Mucosa of gallbladder (tissue), 1 donor: Measurements from ENCODE around the gene CRAT. TPM values are rescaled to one million over a fixed set of nuclear protein-coding genes. Genes with fewer than 3 reads are reported as not detected.

Experiments used
- DNase-seq: peaks from one replicate; pipeline ENCODE4 v3.0.0-alpha.2; 2020; ENCODE audit warnings: low spot score
- total RNA-seq: library from RNA; stranded (reverse); gene quantifications from one replicate; pipeline ENCODE4 v1.2.1, GENCODE V29; 2021
- donor health status: DM: no; HTN: no; CAD: no.

CRAT gene
- 83.8 TPM for total RNA-seq

DNA sequence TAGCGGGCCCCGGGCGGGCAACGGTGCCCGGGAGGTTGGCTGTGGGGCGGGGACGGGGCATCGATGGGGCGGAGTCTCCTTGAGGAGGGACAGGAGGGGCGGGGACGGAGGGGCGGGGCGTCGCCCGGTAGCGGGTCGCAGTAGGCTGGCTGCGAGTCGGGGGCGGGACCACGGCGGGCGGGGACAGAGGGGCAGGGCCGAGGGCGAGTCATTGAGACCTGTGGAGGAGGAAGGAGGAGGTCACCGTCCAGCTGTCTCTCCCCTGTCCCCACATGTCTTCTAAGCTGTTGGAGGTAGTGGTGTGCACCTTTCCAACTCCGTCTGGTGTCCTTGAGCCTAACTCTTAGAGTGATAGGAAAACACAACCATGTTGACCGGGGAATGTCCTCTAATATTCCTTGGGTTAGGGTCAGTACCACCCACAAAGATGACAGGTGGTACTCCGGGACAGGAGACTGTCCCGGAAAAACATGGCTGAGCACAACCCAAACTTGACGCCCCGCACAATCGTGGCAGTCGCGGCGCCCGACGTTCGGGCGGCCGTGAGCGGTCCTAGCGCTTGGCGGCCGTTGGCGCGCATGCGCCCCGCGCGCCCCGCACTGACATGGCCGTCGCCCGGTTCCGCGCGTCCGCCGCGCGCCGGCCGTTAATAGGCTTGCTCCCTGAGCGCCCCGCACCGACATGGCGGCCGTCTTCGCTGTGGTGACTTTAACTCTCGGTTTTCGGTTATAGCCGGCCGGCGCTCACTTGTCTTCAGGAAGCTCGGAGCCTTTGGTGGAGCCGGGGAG lies at the start of gene CRAT, which contains the start of gene PTPA:
TSS of gene CRAT (minus strand) at position 54 of the 788 bp plus-strand sequence. CDS start 284 bp downstream, outside the sequence.
TSS of gene PTPA (plus strand) at position 676 of the 788 bp plus-strand sequence. CDS start 186 bp downstream, outside the sequence.
- DNase-seq: peak; percentile 96

DNA sequence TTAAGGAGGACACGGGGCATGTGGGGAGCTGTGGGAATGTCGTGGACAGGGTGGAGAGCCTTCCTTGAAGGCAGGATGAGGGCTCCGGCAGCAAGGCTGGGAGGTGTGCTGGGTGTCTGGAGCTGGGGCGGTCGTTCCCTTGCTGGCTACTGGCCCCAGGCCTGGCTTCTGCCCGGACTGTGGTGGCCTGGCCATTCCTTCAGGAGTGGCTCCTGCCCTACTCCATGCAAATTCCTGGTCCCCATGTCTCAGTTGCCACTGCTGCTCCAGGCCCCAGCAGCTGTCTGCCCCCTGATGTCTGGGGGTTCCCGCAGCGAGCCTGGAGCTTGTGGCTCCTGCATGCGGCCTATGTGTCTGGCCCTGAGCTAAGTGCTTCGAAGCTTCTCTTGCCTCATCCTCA lies 45.6 kb upstream of the CRAT start:
- no peak for DNase-seq

DNA sequence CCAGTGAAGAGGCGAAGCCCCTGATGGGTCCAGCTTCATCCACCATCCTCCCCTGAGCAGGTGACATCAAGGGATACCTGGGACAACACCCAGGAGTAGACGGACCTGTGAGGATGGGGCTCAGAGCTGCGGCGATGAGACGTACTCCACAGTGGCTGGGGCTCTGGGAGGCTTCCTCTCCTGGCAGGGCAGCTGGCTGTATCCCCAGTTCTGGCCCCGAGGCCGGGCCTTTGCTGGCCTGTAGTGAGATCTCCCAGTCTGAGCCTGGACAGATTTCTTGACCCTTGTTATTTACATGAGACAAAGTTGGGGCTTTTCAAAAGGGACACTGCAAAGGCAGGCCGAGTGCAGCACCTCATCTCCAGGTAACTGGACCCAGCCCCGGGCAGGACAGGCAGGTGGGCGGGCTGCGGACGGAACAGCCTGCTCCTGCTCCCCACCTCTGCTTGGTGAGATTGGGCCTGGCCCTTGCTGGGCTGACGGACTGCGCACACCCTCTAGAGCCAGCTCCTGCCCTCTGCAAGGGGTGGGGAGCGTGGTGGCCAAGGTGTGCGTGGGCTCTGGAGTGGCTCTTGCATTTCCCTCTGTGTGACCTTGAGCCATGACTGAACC lies 44.4 kb upstream of the CRAT start:
- DNase-seq: no peak

DNA sequence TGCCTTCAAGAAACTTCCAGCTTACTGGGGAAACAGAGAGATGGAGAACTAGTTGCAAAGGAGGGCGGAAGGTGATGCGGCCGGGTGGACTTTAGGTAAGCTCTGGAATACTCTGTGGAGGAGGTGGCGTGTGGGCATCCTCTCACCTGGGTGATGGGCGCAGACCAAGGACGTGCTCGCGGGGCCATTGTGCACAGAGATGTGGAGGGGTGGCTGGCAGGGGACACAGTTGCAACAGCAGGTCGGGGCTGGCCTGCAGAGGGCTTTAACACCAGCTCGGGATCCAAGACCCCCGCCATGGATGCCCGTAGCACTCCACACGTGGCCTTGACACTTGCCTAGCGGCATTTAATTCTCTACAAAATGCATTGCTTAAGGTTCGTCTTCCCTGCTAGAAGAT lies 40.9 kb upstream of the CRAT start:
- DNase-seq: no peak

DNA sequence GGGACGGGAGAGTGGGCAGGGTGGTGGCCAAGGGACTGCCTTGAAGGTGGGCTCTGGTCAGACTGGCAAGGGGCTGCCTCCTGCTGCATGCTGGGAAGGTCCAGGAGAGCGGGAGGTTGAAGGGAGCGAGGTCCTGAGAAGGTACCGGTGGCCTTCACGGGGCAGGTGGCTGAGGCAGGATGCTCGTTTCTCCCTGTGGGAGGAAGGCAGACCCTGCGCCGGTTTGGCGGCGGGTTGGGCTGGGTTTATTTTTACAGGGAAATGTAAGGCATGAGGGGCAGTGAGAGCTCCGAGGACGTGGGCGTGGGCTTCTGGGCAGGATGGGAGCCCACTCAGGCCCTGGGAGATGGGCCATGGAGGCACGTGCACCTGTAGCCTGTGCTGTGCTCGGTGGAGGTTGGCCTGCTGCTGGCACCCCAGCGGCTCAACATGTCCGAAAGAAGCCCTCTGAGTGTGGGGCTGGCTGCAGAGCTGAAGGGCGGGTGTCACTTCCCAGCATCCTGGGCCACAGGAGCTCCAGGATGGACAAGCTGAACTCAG lies 40.1 kb upstream of the CRAT start:
- no peak for DNase-seq

DNA sequence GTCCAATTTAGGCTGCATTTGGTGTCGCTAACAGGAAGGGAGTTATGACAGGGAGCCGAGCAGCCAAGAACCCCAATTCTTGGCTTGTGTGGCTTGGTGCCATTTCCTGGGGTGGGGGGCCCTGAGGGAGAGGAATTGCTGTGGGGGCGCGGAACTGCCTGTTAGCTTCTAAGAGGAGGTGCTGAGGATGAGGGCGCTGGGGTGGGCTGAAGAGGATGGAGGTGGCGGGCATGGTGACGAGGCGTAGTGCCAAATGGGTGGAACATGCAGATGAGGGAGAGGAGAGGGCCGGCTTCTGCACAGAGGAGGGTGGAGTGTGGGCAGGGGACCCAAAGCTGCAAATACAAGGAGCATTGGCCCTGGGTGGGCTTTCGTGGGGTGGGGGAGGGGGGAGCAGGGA lies 39.5 kb upstream of the CRAT start:
- DNase-seq: no peak

DNA sequence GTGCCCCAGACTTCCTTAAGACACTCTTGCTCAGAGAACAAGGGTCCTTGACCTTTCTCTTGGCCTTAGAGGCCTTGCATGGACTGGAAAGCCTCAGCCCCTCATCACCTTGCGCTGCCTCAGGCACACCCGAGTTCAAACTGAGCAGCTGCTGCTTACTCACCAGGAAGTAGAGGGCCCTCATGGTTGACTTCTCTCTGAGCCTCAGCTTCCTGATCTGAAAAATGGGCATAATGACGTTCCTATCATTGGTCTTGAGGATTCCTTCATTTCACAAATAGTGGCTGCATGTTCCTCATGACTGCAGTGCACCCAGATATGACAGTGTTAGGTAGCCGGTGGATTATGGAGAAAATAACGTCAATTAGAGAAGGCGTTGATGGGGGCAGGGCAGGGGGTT lies 38.8 kb upstream of the CRAT start:
- no peak for DNase-seq

DNA sequence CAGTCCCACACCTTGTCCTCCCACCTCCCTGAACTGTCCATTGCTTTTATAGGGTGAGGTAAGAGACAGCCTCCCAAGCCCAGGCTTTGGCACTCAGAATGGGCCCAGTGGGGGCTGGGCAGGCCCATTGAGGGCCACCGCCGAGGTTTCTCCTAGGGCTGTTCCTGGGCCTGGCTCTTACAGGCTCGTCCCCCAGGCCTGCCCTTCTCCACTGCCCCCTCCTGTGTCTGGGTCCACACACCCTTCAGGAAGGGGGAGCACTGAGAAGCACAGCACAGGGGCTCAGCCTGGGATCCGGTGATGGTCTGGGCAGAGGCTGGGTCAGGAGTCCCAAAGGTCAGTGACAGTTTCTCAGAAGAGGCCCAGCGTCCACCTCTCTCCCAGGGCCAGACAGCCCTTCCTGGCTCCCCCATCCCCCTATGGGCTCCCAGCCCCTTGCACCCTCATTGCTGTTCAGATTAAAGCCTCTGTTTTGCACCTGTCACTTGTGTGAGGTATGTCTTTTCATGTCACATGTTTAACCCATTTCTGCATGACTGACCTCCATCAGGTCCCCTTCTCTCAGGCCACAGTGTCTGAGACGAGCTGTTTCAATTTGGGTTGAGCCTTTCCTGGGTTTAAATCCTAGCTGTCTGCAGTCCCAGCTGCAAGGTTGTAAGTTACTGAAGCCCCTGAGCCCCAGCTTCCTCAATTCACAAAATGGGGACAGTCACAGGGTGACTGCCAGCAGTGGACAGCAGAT lies 38.0 kb upstream of the CRAT start:
- DNase-seq: no peak

DNA sequence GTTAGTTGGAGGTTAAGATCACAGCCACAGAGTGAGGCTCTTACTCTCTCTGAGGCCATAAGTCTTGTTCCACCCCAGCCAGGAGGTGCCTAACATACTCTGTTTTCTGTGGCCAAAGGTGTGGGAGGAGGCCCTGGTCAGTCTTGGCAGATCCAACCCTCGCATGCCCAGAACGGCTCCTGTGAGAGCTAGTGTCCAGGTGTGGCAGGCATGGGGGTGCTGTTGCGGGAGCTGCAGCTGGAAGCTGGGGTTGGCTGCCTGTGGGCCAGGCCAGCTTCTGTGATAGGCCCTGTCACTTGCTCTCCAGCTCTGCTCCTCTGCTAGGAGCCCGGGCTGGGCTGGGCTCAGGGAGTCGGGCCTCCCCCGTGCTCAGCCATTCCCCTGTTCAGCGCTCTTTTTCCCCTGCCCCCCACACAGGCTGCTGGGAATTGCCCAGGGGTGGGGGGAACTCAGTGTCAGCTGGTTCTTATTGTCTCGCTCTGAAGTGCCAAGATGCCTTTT lies 35.9 kb upstream of the CRAT start:
- DNase-seq: no peak

DNA sequence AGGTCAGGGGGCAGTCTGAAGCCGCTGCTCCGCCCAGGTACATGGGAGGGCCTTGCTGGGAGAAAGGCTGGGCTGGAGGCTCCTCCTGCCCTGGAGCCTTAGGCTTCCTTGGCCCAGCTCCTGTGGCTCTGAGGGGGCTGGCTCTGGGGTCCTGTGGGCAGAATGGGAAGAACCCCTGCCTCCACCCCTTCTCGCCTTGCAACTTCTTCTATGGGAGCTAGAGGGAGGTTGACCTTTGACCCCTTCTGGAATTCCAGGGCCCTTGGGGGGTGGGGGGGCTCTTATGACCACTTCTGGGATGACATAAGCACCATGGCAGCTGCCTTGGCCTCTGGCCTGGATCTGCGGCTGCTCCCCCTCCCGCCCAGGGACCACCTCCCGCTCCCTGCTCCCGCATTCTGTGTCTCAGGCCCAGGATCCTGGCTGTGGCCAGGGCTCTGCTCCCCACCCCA lies 35.3 kb upstream of the CRAT start:
- DNase-seq: no peak

DNA sequence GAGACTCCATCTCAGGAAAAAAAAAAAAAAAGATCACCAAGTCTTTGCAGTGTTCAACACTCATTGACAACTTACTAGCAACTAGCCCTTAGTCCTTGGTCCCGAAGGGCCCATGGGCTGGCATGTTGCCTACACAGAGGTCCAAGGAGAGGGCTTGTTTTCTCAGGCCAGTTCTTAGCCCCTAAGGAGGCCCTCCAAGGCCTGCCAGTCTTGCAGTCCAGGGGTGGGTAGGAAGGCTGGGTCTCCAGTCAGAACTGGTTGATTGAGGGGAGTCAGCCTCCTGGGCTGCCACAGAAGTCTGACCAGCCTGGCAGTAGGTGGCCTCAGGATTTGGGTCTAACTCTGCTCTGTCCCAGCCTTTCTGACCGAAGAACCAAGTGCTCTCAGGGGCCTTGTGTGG lies 34.7 kb upstream of the CRAT start:
- no peak for DNase-seq

DNA sequence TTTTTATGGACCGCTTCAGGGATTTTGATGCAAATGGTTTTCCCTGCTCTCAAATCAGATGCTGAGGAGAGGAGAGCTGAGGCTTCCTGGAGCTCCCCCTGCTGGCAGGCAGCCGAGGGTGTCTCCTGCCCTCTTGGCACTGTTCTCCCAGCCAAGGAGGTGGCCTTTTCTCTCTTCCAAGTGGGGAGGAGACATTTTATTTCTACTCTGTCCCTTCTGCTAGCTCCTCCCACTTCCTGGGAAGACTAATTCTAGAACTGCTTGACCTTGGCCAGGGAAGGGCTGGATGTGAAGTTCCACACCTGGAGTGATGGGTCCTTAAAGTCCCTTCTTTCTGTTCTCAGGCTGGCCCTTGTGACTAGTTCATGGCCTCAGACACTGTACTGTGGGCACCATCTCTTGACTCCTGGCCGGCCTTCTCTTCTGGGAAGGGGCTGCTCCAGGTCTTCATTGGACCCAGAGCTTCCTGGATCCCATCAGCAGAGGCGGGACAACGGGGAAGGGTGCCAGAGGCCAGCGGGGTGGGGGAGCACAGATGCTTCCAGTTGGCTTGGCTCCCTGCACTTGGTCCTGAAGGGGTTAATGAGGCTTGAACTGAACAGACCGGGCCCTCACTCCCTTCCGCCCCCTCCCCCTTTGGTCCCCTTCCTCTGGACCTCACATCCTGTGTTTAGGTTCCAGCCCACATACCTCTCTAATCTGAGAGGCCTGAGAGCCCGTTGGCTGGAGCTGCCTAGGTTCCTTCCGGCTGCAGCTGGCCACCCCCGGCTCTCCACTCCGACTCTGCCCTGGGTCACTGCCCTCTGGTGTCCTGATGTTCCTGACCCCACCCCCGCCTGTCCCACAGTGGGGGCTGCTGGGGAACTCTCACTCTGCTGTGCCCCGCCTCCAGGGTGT lies 32.7 kb upstream of the CRAT start:
- peak; percentile 92 for DNase-seq

DNA sequence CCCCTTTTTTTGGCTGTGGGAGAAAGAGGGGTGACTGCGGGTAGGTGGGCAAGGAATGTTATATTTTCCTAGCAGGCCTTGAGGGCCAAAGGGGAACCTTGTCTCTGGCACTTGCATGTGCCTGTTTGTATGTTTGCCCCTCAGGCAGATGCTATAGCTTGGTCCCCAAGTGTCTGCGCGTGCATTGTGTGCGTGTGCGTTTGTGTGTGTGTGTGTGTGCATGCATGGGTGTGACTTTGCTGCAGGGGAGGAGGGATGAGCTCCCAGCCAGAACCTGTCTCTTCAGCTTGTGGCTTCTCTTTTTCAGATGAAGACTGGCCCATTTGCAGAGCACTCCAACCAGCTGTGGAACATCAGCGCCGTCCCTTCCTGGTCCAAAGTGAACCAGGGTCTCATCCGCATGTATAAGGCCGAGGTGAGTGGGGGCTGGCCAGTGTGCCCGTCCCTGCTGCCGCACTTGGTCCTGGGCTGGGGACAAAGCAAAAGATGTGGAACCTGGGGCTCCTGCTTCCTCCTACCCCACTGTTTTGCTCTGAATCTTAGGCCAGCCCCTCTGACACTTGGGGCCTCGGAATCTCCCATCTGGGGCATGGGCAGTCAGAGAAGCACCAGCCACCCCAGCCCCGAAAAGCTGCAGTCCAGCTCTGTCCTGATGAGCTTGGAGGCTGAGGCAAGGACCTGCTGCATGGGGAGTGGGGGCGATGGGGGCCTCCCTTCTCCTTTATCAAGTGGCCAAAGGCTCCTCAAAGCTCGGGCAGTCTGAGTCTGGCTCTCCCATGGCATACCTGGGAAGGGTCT lies 31.7 kb upstream of the CRAT start:
- no peak for DNase-seq

DNA sequence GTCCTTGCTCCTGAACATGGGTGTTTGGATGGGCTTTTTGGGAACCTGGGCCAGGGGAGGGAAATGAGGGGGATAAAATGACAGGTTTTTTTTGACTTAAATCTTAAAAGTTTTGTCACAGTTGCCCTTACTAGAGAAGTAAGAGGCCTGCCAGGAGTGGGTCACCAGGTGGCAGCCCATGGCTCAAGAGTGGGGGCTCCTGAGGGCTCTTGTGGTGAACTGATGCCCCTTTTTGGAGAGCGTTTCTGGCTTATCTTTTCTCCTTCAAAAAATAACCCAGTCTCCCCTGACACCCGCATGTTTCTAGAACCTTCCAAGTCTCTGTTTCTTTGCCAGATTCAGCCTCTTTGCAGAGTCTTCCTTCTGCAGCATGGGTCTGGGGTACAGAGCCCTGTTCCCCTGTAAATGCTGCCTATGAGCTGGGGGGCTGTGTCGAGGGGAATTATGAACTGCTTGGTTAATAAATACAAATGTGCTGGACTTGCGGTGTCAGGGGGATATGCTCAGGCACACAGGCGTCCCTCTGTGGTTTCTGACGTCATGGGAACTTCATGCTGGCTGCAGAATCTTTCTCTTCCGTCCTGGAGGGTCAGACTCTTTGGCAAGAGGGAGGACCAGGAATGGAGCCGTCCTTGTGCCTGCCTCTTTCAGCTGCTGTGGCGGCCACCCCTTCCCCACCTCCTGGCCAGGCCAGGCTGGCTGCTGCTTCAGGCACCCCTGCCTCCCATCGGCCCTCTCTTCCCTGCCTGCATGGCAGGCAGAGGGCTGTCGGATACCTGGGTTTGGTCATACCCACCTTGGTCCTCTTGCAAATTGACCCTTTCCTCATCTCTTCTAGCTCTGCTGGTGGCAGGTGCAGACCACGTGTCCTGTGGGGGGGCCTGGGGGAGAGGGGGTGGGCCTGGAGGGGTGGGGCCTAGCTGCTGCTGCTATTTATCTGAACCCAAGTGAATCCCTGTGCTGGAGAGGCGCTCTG lies 30.8 kb upstream of the CRAT start:
- DNase-seq: peak; percentile 80

DNA sequence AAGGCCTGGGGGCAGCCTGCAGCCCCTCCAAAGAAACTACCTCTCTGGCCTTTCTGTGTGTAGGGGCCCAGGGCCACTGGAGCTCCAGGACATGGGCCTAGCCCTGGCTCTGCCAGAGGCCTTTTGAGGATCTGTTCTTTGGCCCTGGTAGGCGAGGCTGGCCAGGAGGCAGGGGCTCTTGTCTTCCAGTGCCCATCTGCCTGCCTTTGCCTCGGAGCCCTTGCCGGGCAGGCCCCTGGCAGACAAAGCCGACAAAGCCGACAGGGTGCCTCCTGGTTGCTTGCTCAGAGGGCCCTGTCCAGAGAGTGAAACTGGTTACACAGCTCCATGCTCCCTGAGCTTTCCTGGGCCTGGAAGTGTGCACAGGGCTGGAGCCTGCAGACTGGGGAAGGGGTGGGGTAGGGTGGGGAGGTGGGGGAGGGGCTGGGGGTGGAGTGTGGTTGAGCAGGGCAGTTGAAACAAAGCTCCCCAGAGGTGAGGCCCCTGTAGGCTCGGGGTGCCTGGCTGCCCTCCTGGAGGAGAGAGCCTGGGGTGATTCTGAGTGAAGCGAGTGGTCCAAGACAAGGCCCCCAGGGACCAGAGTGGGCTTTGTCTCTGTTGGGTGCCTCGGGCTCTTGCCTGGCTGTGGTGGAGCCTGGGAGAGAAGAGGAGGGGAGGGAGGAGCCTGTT lies 29.9 kb upstream of the CRAT start:
- no peak for DNase-seq

DNA sequence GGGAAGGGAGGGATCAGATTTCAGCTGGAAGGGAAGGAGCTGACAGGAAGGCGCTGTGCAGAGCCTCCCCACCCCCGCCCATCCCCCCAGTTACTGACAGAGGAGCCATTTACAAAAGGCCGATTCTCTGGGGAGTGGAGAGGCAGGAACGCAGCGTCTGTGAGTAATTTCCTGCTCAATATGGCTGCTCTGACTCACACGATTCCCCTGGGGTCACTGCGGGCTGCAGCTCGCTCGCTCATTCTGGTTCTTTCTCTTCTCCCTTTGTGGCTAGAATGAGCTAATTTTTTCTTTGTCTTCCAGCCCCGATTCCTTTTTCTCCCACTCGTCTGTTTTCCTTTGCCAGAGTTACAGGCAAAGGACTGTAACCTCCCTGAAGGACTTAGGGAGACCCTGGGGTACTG lies 29.4 kb upstream of the CRAT start:
- DNase-seq: peak; percentile 92

DNA sequence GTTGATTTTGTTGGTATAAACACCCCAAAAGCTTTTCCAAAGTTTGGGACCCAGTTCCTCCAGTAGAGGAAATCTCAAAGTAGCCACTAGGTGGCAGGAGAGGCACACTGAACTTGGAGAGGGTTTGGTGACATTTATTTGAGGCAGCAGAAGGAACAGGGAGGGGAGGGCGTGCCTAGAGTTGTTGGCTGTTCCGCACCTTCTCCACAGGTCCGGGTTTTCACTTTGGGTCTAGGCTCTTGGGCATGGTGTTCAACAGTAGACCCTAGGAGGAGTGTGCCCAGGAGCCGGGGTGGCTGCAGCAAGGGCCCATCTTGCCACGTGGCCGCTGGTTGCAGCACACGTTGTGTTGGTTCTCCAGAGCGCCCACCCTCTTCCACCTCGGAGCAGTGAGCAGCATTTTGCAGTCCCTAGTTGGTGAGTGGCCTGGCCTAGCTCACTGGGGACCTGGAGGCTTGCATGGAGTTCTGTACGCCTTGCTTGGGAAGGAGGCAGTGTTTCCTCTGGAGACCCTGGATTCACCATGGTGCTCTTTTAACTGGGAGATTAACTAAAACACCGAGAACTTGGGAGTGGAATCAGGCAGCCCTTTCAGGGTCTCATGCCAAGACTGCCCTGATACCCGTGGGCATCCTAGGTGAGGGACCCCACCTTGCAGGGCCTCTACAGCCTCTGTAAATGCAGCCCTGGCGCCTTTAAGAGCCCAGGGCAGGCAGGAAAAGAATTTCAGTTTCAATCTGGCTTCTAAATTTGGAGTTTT lies 28.8 kb upstream of the CRAT start:
- peak; percentile 88 for DNase-seq
